H1 (cell line): ENCODE data around the gene ZMIZ1. TPM values are rescaled to one million over a fixed set of nuclear protein-coding genes. Genes with fewer than 3 reads are reported as not detected.

ENCODE experiments used
- CTCF ChIA-PET: fragments of 300-600 bp; sonication (Branson Sonifier 250); formaldehyde crosslinking; loops from one replicate; lab custom pipeline; 2021; ENCODE audit not compliant: partially characterized antibody; lab: Charles Lee
- POLR2A ChIA-PET: fragments of 300-600 bp; sonication (Branson Sonifier 250); formaldehyde crosslinking; loops from one replicate; lab custom pipeline; 2021; ENCODE audit warnings: inconsistent platforms; ENCODE audit not compliant: partially characterized antibody; lab: Charles Lee
- DNase-seq, 2 experiments: peaks; one replicate each; pipeline versions ENCODE4 v3.0.0 to v3.0.0-alpha.2; 2010 to 2022; ENCODE audit warnings: low spot score in 2 of 2, low read depth in 1 of 2, mixed read lengths in 1 of 2
- FAIRE-seq: peaks from 2 replicates; lab custom pipeline; 2011; peaks lifted over from hg19 to GRCh38; lab: Jason Lieb, UNC
- H2AFZ ChIP-seq: 2 replicates; pipeline ENCODE4 v1.8.1; 2012; ENCODE audit warnings: low read length, inconsistent platforms
- H2AK5ac ChIP-seq: 2 replicates; pipeline ENCODE4 v1.6.1; 2013; ENCODE audit warnings: low read depth, low read length
- H2BK120ac ChIP-seq: replicated peaks from 2 replicates; pipeline ENCODE3; 2013; ENCODE audit warnings: low read depth, low read length, inconsistent platforms
- H2BK12ac ChIP-seq: 2 replicates; pipeline ENCODE4 v1.6.1; 2013; ENCODE audit warnings: low read depth, low read length
- H2BK15ac ChIP-seq: 2 replicates; pipeline ENCODE4 v1.6.1; 2013; ENCODE audit warnings: low read length
- H2BK20ac ChIP-seq: 2 replicates; pipeline ENCODE4 v1.6.1; 2013; ENCODE audit warnings: low read length
- H2BK5ac ChIP-seq: 2 replicates; pipeline ENCODE4 v1.6.1; 2013; ENCODE audit warnings: low read depth, low read length
- H3K14ac ChIP-seq: 2 replicates; pipeline ENCODE4 v1.6.1; 2013; ENCODE audit warnings: inconsistent platforms; ENCODE audit not compliant: insufficient read length
- H3K18ac ChIP-seq: 2 replicates; pipeline ENCODE4 v1.6.1; 2013; ENCODE audit warnings: low read length; ENCODE audit errors: extremely low read depth
- H3K23ac ChIP-seq: 2 replicates; pipeline ENCODE4 v1.6.1; 2013; ENCODE audit warnings: inconsistent platforms; ENCODE audit not compliant: insufficient read length
- H3K23me2 ChIP-seq: 2 replicates; pipeline ENCODE4 v1.6.1; 2013; ENCODE audit warnings: low read depth, low read length
- H3K27ac ChIP-seq: 2 replicates; pipeline ENCODE4 v1.6.1; 2011; ENCODE audit warnings: low read depth, low read length, inconsistent platforms
- H3K27me3 ChIP-seq, 4 experiments: replicated peaks in 1 of 4; 1 replicate in 1 of 4; 2 replicates in 3 of 4; pipeline versions ENCODE4 v1.6.1 to v1.8.1; 2011 to 2013; ENCODE audit warnings: low read length in 3 of 4, mild to moderate bottlenecking in 3 of 4, inconsistent platforms in 2 of 4, mixed read lengths in 2 of 4, moderate library complexity in 1 of 4; ENCODE audit not compliant: control insufficient read depth in 3 of 4, insufficient read depth in 3 of 4; ENCODE audit errors: extremely low read depth in 1 of 4
- H3K36me3 ChIP-seq, 4 experiments: 2 replicates each; pipeline versions ENCODE4 v1.6.1 to v1.8.1; 2011 to 2013; ENCODE audit warnings: mild to moderate bottlenecking in 4 of 4, low read length in 3 of 4, moderate library complexity in 2 of 4, control low read depth in 1 of 4, inconsistent platforms in 1 of 4; ENCODE audit not compliant: insufficient read depth in 4 of 4, control insufficient read depth in 2 of 4
- H3K4ac ChIP-seq: replicated peaks from 2 replicates; pipeline ENCODE3; 2013; ENCODE audit warnings: low read length, low read depth, mixed read lengths, inconsistent platforms; ENCODE audit not compliant: insufficient read length
- H3K4me1 ChIP-seq, 4 experiments: replicated peaks in 1 of 4; 1 replicate in 1 of 4; 2 replicates in 3 of 4; pipeline versions ENCODE4 v1.6.1 to v1.8.1; 2011 to 2013; ENCODE audit warnings: low read length in 3 of 4, inconsistent platforms in 2 of 4, mixed read lengths in 1 of 4; ENCODE audit not compliant: insufficient read depth in 4 of 4, control insufficient read depth in 3 of 4
- H3K4me2 ChIP-seq, 2 experiments: 2 replicates each; pipeline versions ENCODE4 v1.6.1 to v1.8.1; 2011 to 2013; ENCODE audit warnings: low read depth in 2 of 2, low read length in 2 of 2, control low read depth in 1 of 2, inconsistent platforms in 1 of 2, mild to moderate bottlenecking in 1 of 2; ENCODE audit not compliant: insufficient read depth in 1 of 2
- H3K4me3 ChIP-seq, 4 experiments: fragments of 200-600, 300-600 bp in 1 of 4; sonication (generic), shearing (Covaris generic), sonication (Bioruptor Twin) in 1 of 4; 2 replicates each; pipeline versions ENCODE4 v1.5.1 to v1.8.1; 2011 to 2016; ENCODE audit warnings: low read length in 4 of 4, low read depth in 3 of 4, control low read depth in 2 of 4, inconsistent platforms in 2 of 4, mild to moderate bottlenecking in 2 of 4, mixed read lengths in 1 of 4, moderate library complexity in 1 of 4; ENCODE audit not compliant: insufficient read depth in 2 of 4; ENCODE audit errors: extremely low read depth in 1 of 4
- H3K56ac ChIP-seq: replicated peaks from 2 replicates; pipeline ENCODE3; 2013; ENCODE audit warnings: low read depth, mild to moderate bottlenecking, mixed read lengths, low read length, inconsistent platforms; ENCODE audit not compliant: insufficient read length
- H3K79me1 ChIP-seq: 2 replicates; pipeline ENCODE4 v1.6.1; 2013; ENCODE audit warnings: low read depth, low read length, control low read depth
- H3K79me2 ChIP-seq, 2 experiments: 2 replicates each; pipeline versions ENCODE4 v1.6.1 to v1.8.1; 2012 to 2013; ENCODE audit warnings: low read length in 2 of 2, mild to moderate bottlenecking in 2 of 2, inconsistent platforms in 1 of 2; ENCODE audit not compliant: insufficient read depth in 2 of 2, control insufficient read depth in 1 of 2
- H3K9ac ChIP-seq, 4 experiments: replicated peaks in 1 of 4; 1 replicate in 1 of 4; 2 replicates in 3 of 4; pipeline versions ENCODE4 v1.6.1 to v1.8.1; 2011 to 2013; ENCODE audit warnings: low read depth in 3 of 4, low read length in 3 of 4, control low read depth in 2 of 4, mild to moderate bottlenecking in 2 of 4, moderate library complexity in 2 of 4, inconsistent platforms in 1 of 4; ENCODE audit errors: extremely low read depth in 1 of 4
- H3K9me3 ChIP-seq, 2 experiments: 2 replicates each; pipeline versions ENCODE4 v1.6.1 to v1.8.1; 2012 to 2013; ENCODE audit warnings: mild to moderate bottlenecking in 2 of 2, moderate library complexity in 2 of 2, control low read depth in 1 of 2, inconsistent platforms in 1 of 2, low read depth in 1 of 2, low read length in 1 of 2, mixed read lengths in 1 of 2; ENCODE audit not compliant: insufficient read depth in 2 of 2
- H4K20me1 ChIP-seq, 2 experiments: replicated peaks in 1 of 2; 2 replicates each; pipeline versions ENCODE3 to v1.8.1; 2011 to 2013; ENCODE audit warnings: inconsistent platforms in 2 of 2, low read length in 2 of 2, mild to moderate bottlenecking in 1 of 2; ENCODE audit not compliant: insufficient read depth in 2 of 2, control insufficient read depth in 1 of 2
- H4K5ac ChIP-seq: 2 replicates; pipeline ENCODE4 v1.6.1; 2013; ENCODE audit warnings: low read length, low read depth, mixed read lengths, inconsistent platforms; ENCODE audit not compliant: insufficient read length
- H4K8ac ChIP-seq: 2 replicates; pipeline ENCODE4 v1.8.0; 2013; ENCODE audit warnings: mild to moderate bottlenecking, moderate library complexity, low read length, inconsistent platforms; ENCODE audit not compliant: insufficient read depth; ENCODE audit errors: extremely low read depth
- H4K91ac ChIP-seq: replicated peaks from 2 replicates; pipeline ENCODE3; 2013; ENCODE audit warnings: low read length, mixed read lengths, inconsistent platforms; ENCODE audit not compliant: insufficient read length
- BACH1 ChIP-seq: IDR thresholded peaks from 2 replicates; pipeline ENCODE4 v1.6.1; 2012; ENCODE audit warnings: low read length, improper control_type of control experiment
- CTBP2 ChIP-seq: IDR thresholded peaks from 2 replicates; pipeline ENCODE4 v1.7.0; 2011; ENCODE audit warnings: borderline replicate concordance, mild to moderate bottlenecking, moderate library complexity, mixed read lengths, low read length; ENCODE audit not compliant: insufficient read depth, insufficient read length
- MAFK ChIP-seq: IDR thresholded peaks from 2 replicates; pipeline ENCODE4 v1.6.1; 2012; ENCODE audit warnings: low read depth, mild to moderate bottlenecking, improper control_type of control experiment, low read length
- MAX ChIP-seq: IDR thresholded peaks from 2 replicates; pipeline ENCODE4 v1.6.1; 2012; ENCODE audit warnings: inconsistent platforms
- PHF8 ChIP-seq: fragments of 200-600 bp; sonication (generic); conservative IDR thresholded peaks from 2 replicates; pipeline ENCODE4 v1.7.1; 2012; ENCODE audit warnings: low read depth, mild to moderate bottlenecking, inconsistent platforms, low read length, moderate library complexity
- RXRA ChIP-seq: IDR thresholded peaks from 2 replicates; pipeline ENCODE4 v1.6.1; 2011; ENCODE audit warnings: low read depth, mild to moderate bottlenecking, low read length, moderate library complexity; ENCODE audit not compliant: insufficient read depth
- SIX5 ChIP-seq: IDR thresholded peaks from 2 replicates; pipeline ENCODE4 v1.6.1; 2011; ENCODE audit warnings: mild to moderate bottlenecking, low read depth, low read length
- WGBS, 2 experiments: shearing (Covaris generic) in 1 of 2; methylation state at CpG; one replicate each; pipeline versions ENCODE4 v1.1.6 to v1.1.7; 2013 to 2015; ENCODE audit warnings: low lambda C conversion rate in 2 of 2, mixed read lengths in 2 of 2, inconsistent platforms in 1 of 2, low coverage in 1 of 2, missing lambda C conversion rate in 1 of 2; ENCODE audit not compliant: insufficient replicate concordance in 2 of 2, insufficient coverage in 1 of 2, insufficient read length in 1 of 2; ENCODE audit errors: extremely low coverage in 1 of 2, missing lambda C conversion rate in 1 of 2; 5-methylcytosine and 5-hydroxymethylcytosine counted together
- polyA plus RNA-seq, 7 experiments: library from polyadenylated mRNA; depleted of rRNA in 3 of 7; stranded (reverse) in 5 of 7; unstranded in 2 of 7; fragments of >200 nt in 5 of 7; fragments of 200-250 nt in 2 of 7; gene quantifications; 1 replicate in 5 of 7; 2 replicates in 1 of 7; 4 replicates in 1 of 7; pipeline versions ENCODE4 v1.2.1 to v1.2.3, GENCODE V29; 2011 to 2013; ENCODE audit warnings: missing spikeins in 2 of 7, mixed read lengths in 2 of 7
- total RNA-seq: library from RNA; stranded (reverse); fragmentation: NEBNext Ultra II Directional; extraction: Animal tissue kit (Norgen Biotek cat#: 25700); gene quantifications from 2 replicates; pipeline ENCODE4 v1.2.1, GENCODE V29; 2021

ZMIZ1 gene
- total and polyA plus RNA-seq, 2 of the 8 experiments (the other 6 are each of a cell fraction or from before 2014, with no cell fraction given), result 8.1 to 28.0 TPM

- Histone ChIP-seq H3K79me1 (peaks cover under 1% of the 10 kb centered on the region; the same call in 1 of the 2 replicates), H3K23me2 (peaks cover 12% of the 10 kb centered on the region; the same call in 1 of the 2 replicates), H4K5ac (no peak overlapping the region), H3K79me2 (peaks cover 0 to under 1% of the 10 kb centered on the region in 2 experiments; a peak in 1 of 4 replicates), H2BK120ac (no peak overlapping the region)
- no peak for TF ChIP-seq PHF8
- 0 out of 2 replicates have a peak, but pooled peaks have one; percentile 64 for TF ChIP-seq RXRA
- peak; percentile 4 for TF ChIP-seq CTBP2
- TF ChIP-seq BACH1, result peak; percentile 44; the same call in 1 of the 2 replicates
- TF ChIP-seq MAFK, result peak; percentile 68; the same call in 1 of the 2 replicates
- peak; percentile 49; the same call in 1 of the 2 replicates for TF ChIP-seq MAX
- TF ChIP-seq SIX5, result no peak
- TF ChIP-seq, all 59 proteins: peak for 5
- WGBS, 2 experiments, result 22% methylated on average over 10 of the region's 10 CpGs; no CpG with 5 or more reads in 1 of the 2 experiments
- H2BK20ac ChIP-seq, result no peak overlapping the region
- DNase-seq, result peak in 1 of 2 experiments; percentile 60
- peak overlapping the region; percentile 84; the same call in 1 of the 2 replicates for H2AK5ac ChIP-seq
- ChIA-PET POLR2A (interaction anchor here (1.6 to 2.5 kb wide), 3 partner anchors 10 to 25 kb away, joined by 4 to 12 read pairs (median 9); no protein-coding TSS in a partner anchor), CTCF (interaction anchor here (0.9 to 2.1 kb wide), 6 partner anchors 11 to 108 kb away, joined by 3 to 7 read pairs (median 4); partner anchors contain the start of gene PPIF)
- no peak overlapping the region for H3K4ac ChIP-seq
- H3K56ac ChIP-seq, result no peak overlapping the region
- peak overlapping the region; percentile 17 for H4K91ac ChIP-seq
- H3K14ac ChIP-seq, result no peak overlapping the region
- H2BK12ac ChIP-seq, result no peak overlapping the region
- H3K9ac ChIP-seq, result no peak overlapping the region
- H4K20me1 ChIP-seq, result peaks cover 45 to 64% of the 10 kb centered on the region in 2 experiments
- 0 out of 2 replicates have a peak overlapping the region, but pooled peaks have one; percentile 4 for H2BK15ac ChIP-seq
- H4K8ac ChIP-seq, result peak overlapping the region; percentile 54; the same call in 1 of the 2 replicates
- H3K36me3 ChIP-seq, result no peaks in the 10 kb centered on the region
- H2BK5ac ChIP-seq, result no peak overlapping the region
- H3K4me2 ChIP-seq, result peak overlapping the region; percentile 66 to 79
- no peak overlapping the region for H2AFZ ChIP-seq
- peaks cover 24 to 51% (median 35%) of the 10 kb centered on the region in 4 experiments for H3K4me1 ChIP-seq
- peaks cover 37 to 73% (median 69%) of the 10 kb centered on the region in 4 experiments for H3K27me3 ChIP-seq
- no peak overlapping the region for H3K23ac ChIP-seq
- peak overlapping the region; percentile 2; the same call in 1 of the 2 replicates for H3K18ac ChIP-seq
- peak overlapping the region in 1 of 4 experiments; percentile 10; a peak in 3 of 8 replicates for H3K4me3 ChIP-seq
- FAIRE-seq, result no peak
- no peak overlapping the region for H3K27ac ChIP-seq
- H3K9me3 ChIP-seq, result no peaks in the 10 kb centered on the region
These were observed 170.6 kb downstream of the ZMIZ1 start for GRCh38 chr10:79239275-79239779.
